ENCODE data around the gene IGFBP2. TPM values are rescaled to one million over a fixed set of nuclear protein-coding genes. Genes with fewer than 3 reads are reported as not detected.

Gene IGFBP2
- total and polyA plus RNA-seq, 2 donors (not counting 1 experiment from before 2014, with no cell fraction given), result not detected

GRCh38 chr2:216650626-216651257, 17.5 kb downstream of the IGFBP2 start:
- Mint-ChIP-seq H3K4me3 (no peak overlapping the region), H3K27ac (no peak overlapping the region), H3K4me1 (no peaks in the 10 kb centered on the region), H3K9me3 (ENCODE audit: insufficient read depth) (no peaks in the 10 kb centered on the region), H3K27me3 (peaks cover 20% of the 10 kb centered on the region)
- H3K4me3 ChIP-seq (ENCODE audit: control extremely low read depth in 1 of 5, extremely low read depth in 1 of 5, insufficient read depth in 1 of 5, low read depth in 2 of 5, low read length in 4 of 5), result no peak overlapping the region
- H3K9me3 ChIP-seq (ENCODE audit: control extremely low read depth in 1 of 3, control insufficient read depth in 2 of 3, insufficient read depth in 1 of 3, low read length in 2 of 3), result peaks cover 0 to 2% (median 0%) of the 10 kb centered on the region in 3 donors
- TF ChIP-seq EZH2 (IDR thresholded peaks at IDR 0.05; ENCODE audit: borderline replicate concordance, insufficient read depth, low read depth, low read length, poor library complexity, severe bottlenecking), result no peak
- TF ChIP-seq, protein P1, sequence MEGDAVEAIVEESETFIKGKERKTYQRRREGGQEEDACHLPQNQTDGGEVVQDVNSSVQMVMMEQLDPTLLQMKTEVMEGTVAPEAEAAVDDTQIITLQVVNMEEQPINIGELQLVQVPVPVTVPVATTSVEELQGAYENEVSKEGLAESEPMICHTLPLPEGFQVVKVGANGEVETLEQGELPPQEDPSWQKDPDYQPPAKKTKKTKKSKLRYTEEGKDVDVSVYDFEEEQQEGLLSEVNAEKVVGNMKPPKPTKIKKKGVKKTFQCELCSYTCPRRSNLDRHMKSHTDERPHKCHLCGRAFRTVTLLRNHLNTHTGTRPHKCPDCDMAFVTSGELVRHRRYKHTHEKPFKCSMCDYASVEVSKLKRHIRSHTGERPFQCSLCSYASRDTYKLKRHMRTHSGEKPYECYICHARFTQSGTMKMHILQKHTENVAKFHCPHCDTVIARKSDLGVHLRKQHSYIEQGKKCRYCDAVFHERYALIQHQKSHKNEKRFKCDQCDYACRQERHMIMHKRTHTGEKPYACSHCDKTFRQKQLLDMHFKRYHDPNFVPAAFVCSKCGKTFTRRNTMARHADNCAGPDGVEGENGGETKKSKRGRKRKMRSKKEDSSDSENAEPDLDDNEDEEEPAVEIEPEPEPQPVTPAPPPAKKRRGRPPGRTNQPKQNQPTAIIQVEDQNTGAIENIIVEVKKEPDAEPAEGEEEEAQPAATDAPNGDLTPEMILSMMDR (IDR thresholded peaks at IDR 0.05), result no peak
- no peaks in the 10 kb centered on the region for H3K4me1 ChIP-seq (ENCODE audit: control insufficient read depth in 2 of 2, insufficient read depth in 2 of 2, low read length in 2 of 2)
- 82% methylated on average over 1 of the region's 3 CpGs for WGBS (ENCODE audit: insufficient coverage)
- H2AFZ ChIP-seq (ENCODE audit: insufficient read depth, low read depth, low read length, poor library complexity, severe bottlenecking), result no peak overlapping the region
- no peaks in the 10 kb centered on the region for H3K36me3 ChIP-seq (replicated peaks in 1 of 2; ENCODE audit: control extremely low read depth in 1 of 2, control insufficient read depth in 1 of 2, extremely low read depth in 1 of 2, insufficient read depth in 2 of 2, low read length in 1 of 2)
- no peaks in the 10 kb centered on the region for H4K20me1 ChIP-seq (ENCODE audit: control insufficient read depth, insufficient read depth, low read length, poor library complexity, severe bottlenecking)
- POLR2A ChIA-PET, result no interaction called here
- H3K27me3 ChIP-seq (replicated peaks in 1 of 4; ENCODE audit: control extremely low read depth in 1 of 4, control insufficient read depth in 3 of 4, insufficient read depth in 4 of 4, low read length in 3 of 4), result peaks cover 0 to 2% (median under 1%) of the 10 kb centered on the region in 4 experiments
- H3K4me2 ChIP-seq (replicated peaks; ENCODE audit: low read depth, low read length, poor library complexity, severe bottlenecking), result no peak overlapping the region
- H3K79me2 ChIP-seq (ENCODE audit: control insufficient read depth, insufficient read depth, low read length), result no peaks in the 10 kb centered on the region
- no peak for ATAC-seq (ENCODE audit: low read depth)
- no peak overlapping the region for H3K9ac ChIP-seq (ENCODE audit: low read length)
- DNase-seq, result no peak
- intact Hi-C loops (cut with micrococcal nuclease), result no loop called here
- no peak overlapping the region for H3K27ac ChIP-seq (ENCODE audit: low read length in 2 of 2)
- CTCF ChIA-PET, result interaction anchor here (1.3 kb wide), 1 partner anchor 13 kb away, joined by 4 read pairs; no protein-coding TSS in a partner anchor

- H3K9me3 Mint-ChIP-seq (ENCODE audit: insufficient read depth), result no peaks in the 10 kb centered on the region
- Histone ChIP-seq H3K4me3 (ENCODE audit: control extremely low read depth in 1 of 5, extremely low read depth in 1 of 5, insufficient read depth in 1 of 5, low read depth in 2 of 5, low read length in 4 of 5) (no peak overlapping the region), H3K9me3 (ENCODE audit: control extremely low read depth in 1 of 3, control insufficient read depth in 2 of 3, insufficient read depth in 1 of 3, low read length in 2 of 3) (peaks cover 0 to 2% (median 0%) of the 10 kb centered on the region in 3 donors), H3K79me2 (ENCODE audit: control insufficient read depth, insufficient read depth, low read length) (no peaks in the 10 kb centered on the region), H3K4me1 (ENCODE audit: control insufficient read depth in 2 of 2, insufficient read depth in 2 of 2, low read length in 2 of 2) (no peaks in the 10 kb centered on the region), H3K27ac (ENCODE audit: low read length in 2 of 2) (no peak overlapping the region), H3K27me3 (replicated peaks in 1 of 4; ENCODE audit: control extremely low read depth in 1 of 4, control insufficient read depth in 3 of 4, insufficient read depth in 4 of 4, low read length in 3 of 4) (peaks cover 0 to 2% (median under 1%) of the 10 kb centered on the region in 4 experiments), H2AFZ (ENCODE audit: insufficient read depth, low read depth, low read length, poor library complexity, severe bottlenecking) (no peak overlapping the region), H4K20me1 (ENCODE audit: control insufficient read depth, insufficient read depth, low read length, poor library complexity, severe bottlenecking) (no peaks in the 10 kb centered on the region), H3K9ac (ENCODE audit: low read length) (no peak overlapping the region), H3K4me2 (replicated peaks; ENCODE audit: low read depth, low read length, poor library complexity, severe bottlenecking) (no peak overlapping the region), H3K36me3 (replicated peaks in 1 of 2; ENCODE audit: control extremely low read depth in 1 of 2, control insufficient read depth in 1 of 2, extremely low read depth in 1 of 2, insufficient read depth in 2 of 2, low read length in 1 of 2) (no peaks in the 10 kb centered on the region)
- no peak overlapping the region for H3K27ac Mint-ChIP-seq
- no peak for DNase-seq
- H3K4me3 Mint-ChIP-seq, result no peak overlapping the region
- intact Hi-C loops (cut with micrococcal nuclease), result no loop called here
- no peaks in the 10 kb centered on the region for H3K4me1 Mint-ChIP-seq
- ATAC-seq (ENCODE audit: low read depth), result no peak
- 100% methylated on average over 3 of the region's 6 CpGs for WGBS (ENCODE audit: insufficient coverage)
- TF ChIP-seq EZH2 (IDR thresholded peaks at IDR 0.05; ENCODE audit: borderline replicate concordance, insufficient read depth, low read depth, low read length, poor library complexity, severe bottlenecking), result no peak
- TF ChIP-seq, protein P1 (IDR thresholded peaks at IDR 0.05), result no peak
- peaks cover 20% of the 10 kb centered on the region for H3K27me3 Mint-ChIP-seq
- ChIA-PET CTCF (interaction anchor here (1.3 kb wide), 1 partner anchor 12 kb away, joined by 4 read pairs; no protein-coding TSS in a partner anchor), POLR2A (no interaction called here)
Observed at GRCh38 chr2:216651351-216651881, 18.2 kb downstream of the IGFBP2 start.
